HUDEP-2 (cell line): ENCODE measurements around the gene OCA2.
"Not testable (repeated sequence)": the region's sequence is repeated elsewhere in the genome, so short reads cannot be mapped to it uniquely, and the experiment has no call there.

Experiments
- DNase-seq, 76 experiments: peaks; one replicate each; lab custom pipeline; 2025; ENCODE audit not compliant: unreplicated experiment in 76 of 76; lab: John Stamatoyannopoulos, UW

Gene OCA2

DNA sequence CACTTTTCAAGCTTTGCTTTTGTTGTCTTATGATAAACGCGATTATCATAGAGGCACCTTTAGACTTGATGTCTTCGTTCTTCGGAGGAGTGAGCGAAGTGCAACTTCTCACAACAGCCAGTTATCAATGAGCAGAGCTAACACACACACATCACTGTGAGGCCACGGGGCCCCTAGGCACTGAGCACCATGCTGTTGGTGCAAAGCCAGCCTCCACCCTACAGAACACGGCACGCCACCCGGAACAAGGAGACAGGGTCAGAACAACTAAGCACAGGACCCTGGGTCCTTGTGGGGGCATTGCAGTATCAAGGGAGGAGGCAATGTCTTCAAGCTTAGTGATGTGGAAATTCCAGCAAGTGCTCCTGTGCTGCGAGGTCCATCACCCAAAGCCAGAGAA lies 244.5 kb downstream of the OCA2 start:
- DNase-seq, result no peak

DNA sequence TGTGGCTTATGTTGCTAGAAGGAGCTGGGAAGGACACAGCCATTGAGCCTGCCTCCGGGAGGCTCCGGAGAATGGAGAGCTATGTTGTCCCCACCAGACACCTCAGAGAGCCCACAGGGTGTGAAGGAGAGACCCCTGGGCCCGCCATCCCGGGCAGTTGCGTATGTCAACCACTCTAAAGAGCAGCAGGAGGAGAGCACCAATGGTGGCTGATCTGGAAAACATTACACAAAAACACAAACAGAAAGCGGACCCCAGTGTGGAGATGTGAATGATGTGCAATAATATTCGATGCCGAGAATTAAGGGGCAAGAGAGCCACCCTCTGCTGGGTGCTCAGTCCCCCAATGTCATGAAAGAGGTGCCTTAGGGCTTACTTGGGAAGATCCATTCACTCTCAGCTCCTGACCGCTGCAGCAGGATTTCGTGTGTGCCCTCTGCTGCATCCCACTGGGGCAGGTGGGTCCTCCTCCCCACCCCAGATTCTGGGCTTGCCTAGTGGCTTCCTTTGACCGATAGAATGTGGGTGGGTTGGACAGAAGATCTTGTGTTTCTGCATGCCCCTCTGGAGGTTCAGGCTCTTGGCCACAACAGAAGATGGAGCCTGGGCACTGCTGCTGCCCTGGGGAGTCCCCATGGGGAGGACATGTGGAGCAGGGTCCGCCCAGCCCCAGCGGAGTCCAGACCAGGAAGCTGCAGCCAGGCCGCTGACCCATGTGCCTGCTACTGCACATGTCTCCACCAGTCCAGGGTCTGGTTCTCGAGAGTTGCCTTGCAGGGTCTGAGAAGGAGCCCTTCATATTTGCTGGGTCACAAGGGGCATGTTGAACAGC lies 245.3 kb downstream of the OCA2 start:
- DNase-seq, result no peak

DNA sequence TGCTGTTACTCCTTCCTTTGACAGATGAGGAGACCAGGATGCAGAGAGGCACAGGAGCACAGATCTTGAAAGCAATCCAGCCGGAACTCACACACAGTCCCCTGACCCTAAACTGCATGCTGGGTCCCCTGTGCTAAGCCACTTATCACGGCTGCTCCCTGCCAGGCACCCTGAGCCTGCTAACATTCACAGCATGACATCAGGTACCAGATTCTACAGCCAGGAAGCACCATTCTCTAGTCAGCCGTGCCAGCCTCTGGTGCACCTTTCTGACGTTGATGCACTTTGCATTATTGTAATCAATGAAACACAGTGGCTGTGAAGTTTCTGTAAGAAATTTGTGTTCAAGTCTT lies 247.3 kb downstream of the OCA2 start:
- no peak for DNase-seq

DNA sequence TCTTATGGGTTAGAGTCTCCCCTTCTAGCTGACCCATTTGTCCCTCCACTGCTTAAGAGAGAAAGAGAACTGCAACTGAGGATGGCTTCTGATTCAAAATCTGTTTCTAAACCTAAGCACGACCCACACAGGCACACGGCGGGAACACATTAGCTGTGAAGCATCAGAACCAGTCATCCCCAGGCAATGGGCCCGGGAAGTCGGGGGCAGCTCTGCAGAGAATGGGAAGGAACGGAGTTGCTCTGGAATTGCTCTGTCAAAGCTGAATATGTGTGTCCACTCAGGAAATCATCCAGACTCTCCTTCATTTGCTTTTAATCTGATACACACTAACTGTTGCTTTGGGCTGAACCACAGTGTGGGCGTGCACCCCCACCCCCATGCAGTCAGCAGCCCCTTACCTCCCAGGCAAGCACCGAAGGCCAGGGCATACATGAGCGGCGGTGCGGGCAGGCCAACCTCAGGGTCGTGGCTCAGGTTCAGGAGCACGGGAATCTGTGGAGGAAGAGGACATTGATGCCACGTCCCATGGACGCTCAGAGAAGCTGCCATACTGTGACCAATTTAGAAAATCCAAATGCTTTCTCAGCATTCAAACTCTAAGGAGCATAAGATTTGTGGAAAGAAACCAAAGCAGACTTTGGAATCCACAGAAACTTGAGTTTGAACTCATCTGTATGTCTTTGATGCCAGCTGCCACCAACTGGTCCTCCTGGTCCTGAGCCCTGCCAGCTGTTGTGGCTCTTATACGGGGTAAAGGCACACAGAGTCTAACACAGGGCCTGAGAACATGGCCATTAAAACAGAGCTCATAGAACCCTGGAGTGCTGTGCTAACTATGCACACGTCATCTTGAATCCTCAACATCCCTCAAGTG lies 247.9 kb downstream of the OCA2 start:
- no peak for DNase-seq

DNA sequence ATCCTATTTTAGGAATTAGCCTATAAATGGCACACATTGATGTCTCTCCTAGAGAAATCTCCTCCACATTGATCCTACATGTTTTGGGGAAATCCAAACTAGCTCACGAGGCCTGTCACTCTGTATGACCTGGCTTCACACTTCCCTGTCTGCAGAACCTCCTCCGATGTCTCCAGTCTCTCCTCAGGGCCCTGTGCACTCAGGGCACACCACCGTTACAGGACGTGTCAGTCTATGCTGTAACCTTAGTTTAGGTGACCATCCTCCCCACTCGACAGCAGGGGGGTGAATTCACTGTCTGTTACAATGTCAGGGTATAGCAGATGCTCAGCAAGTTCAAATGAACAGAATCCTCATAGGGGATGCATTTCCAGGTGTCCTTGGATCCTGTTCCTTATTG lies 249.1 kb downstream of the OCA2 start:
- no peak for DNase-seq

DNA sequence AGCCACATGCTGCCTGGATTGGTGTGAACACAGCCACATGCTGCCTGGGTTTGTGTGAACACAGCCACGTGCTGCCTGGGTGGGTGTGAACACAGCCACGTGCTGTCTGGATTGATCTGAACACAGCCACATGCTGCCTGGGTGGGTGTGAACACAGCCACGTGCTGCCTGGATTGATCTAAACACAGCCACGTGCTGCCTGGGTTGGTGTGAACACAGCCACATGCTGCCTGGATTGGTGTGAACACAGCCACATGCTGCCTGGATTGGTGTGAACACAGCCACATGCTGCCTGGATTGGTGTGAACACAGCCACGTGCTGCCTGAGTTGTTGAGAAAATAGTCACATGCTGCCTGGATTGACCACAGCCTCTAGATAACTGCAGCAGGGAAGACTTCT lies 250.2 kb downstream of the OCA2 start:
- DNase-seq, result not testable (repeated sequence)

DNA sequence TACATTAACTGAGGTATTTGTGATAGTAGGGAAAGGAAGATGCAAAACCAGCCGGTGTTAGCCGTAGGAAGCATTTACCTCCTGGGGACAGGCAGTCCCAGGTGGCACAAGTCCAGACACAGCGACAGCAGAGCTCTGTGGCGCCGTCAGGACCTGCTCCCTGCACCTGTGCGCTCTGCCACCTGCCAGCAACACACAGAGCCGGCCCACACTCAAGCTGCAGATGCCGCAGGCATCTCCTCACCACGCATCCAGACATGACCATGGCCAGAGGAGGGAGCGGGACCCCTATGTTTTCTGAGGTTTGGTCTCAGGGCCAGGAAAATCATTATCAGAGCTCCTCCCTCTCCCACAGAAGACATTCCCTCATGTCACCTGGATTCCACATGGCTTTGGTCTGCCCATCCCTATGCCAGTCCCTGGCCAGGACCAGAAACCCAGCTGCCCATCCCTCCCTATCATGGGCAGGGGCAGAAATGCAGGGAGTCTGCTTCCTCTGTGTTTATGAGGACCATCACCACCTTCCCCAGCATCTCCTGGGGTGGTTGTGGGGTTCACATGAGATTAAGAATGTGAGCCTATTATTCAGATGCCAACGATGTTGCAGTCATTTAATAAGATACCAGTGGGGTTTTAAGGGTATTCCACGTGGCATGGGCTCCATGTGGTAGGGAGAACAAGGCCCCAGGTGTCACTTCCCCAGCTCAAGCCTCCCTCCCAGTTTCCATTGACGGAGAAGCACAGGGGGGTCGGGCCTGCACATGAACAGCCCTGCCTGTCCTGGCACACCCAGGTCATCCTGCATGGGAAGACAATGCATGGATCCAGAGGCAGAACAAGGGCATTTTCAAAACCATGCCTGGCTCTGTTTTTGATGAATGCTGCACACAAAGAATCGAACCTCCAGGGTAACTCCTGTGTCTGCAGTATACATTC lies 251.1 kb downstream of the OCA2 start:
- no peak for DNase-seq

DNA sequence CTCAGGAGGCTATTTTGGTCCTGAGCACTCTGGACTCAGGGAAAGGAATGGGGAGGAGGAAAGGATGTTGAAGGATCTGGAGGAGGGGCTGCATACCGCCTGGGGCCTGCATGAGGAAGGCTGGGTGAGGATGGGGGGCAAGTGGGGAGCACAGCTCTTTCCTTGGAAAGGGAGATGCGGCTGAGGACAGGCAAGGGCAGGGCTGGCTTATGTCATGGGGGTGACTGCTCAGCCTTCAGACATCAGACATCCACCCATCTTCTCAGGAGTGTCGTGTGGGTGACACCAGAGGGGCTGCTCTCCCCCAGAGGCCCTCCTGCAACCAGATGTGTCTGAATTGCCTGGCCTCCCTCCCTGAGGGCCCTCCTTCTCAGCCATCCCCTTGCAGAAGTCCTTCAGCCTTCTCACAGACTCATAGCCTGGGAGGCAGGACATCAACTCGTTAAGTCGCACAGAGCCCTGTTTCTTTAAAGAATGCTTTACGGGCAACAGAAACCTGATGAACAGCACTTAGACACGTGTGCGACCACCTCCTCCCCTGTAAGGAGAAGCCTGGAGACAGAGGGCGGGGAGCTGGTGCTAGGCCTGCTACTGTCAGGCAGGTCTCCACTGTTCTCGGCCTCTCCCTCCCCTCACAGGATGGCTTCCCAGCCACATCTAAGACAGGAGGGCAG lies 252.3 kb downstream of the OCA2 start:
- no peak for DNase-seq

DNA sequence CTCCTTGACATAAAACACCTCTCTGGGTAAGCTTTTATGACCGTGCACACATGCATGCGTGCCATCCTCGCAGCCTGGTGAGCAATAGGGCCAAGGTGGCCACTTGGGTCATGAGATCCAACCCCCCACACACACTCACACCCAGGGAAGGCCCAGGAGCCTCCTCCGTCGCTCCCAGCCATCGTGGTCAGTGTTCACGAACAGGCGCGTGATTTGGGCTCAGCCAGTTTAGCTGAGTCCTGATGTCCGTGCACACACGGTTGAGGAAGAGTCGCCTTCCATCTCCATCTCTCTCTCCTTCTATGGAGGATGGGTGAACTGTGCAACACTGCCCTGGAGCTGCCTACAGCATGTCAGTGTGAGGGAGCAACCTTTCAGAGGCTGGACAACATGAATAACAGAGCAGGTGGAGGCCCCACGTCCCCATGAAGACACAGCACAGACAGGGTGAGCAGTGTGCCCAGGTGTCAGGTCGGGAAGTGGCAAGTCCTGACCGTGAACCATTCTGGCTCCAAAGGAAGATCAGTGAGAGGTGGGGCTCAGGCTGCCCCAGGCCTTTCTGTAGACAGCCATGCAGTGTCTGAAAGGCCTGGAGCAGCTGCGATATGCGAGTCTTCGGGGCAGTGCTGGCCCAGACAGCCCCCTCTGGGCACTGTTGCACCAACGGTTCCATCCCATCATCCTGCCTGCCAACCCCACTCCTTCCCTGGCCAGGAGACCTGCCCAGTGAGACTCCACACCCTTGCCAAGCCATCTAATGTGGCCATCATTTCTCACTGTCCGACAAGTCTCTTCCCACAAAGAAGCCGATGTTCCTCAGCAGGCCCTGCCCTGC lies 253.4 kb downstream of the OCA2 start:
- no peak for DNase-seq

DNA sequence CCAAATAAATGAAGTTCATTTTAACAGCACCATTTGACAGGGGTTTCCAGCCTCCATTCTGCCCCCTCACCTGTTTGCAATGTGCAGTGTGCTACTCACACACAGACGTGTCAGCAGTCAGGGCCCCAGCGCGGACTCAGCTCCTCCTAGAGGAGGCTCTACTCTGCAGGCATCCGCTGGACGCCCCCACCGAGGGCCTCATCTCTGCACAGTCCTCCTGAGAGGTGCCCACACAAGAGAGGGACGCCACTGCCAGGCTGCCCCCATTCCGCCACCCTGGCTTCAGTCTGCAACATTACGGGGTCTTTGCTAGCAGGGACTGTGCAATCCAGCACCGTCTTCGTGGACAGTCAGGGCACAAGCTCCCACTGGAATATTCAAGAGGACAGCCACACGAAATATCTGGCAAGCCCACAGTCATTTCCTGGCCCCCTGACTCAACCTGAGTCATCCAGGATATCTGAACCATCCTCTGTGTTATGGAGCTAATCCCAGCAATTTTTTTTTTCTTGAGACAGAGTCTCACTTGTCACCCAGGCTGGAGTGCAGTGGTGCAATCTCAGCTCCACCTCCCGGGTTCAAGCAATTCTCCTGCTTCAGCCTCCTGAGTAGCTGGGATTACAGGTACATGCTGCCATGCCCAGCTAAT lies 255.0 kb downstream of the OCA2 start:
- DNase-seq, result no peak

DNA sequence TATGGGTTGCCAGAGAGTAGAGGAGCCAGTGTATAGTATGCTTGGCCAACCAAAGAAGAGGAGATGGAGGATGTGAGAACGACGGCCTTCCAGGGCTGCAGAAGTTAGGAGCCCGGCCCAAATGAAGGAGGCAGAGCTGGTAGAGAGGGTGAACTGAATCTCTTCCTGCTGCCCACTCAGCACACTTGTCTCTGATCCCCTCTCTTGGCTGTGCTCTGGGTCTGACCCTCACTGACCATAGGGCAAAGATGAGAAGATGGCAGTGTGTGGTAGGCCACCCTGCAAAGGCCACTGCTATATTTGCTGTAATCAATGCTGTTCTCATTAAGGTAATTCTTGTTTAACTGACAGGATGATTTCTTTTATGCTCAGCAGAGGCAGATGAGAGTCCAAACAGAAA lies 256.0 kb downstream of the OCA2 start:
- no peak for DNase-seq

DNA sequence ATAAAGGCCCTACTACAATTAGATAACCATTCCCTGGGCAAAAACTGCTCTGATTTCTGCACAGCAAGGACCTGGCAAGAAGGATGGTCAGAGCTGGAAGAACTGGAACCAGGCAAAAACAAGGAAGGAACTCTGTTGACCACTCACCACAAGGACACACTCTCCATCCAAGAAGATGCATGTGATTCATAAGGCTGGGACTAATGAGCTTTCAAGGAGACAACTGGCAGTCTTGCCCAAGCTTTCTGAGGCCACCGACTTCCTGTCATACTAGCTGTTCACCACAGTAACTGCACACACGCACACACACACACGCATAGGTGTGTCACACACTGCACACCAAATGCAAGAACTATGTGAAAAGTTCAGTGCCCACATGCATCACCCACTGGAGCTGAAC lies 256.6 kb downstream of the OCA2 start:
- DNase-seq, result no peak

DNA sequence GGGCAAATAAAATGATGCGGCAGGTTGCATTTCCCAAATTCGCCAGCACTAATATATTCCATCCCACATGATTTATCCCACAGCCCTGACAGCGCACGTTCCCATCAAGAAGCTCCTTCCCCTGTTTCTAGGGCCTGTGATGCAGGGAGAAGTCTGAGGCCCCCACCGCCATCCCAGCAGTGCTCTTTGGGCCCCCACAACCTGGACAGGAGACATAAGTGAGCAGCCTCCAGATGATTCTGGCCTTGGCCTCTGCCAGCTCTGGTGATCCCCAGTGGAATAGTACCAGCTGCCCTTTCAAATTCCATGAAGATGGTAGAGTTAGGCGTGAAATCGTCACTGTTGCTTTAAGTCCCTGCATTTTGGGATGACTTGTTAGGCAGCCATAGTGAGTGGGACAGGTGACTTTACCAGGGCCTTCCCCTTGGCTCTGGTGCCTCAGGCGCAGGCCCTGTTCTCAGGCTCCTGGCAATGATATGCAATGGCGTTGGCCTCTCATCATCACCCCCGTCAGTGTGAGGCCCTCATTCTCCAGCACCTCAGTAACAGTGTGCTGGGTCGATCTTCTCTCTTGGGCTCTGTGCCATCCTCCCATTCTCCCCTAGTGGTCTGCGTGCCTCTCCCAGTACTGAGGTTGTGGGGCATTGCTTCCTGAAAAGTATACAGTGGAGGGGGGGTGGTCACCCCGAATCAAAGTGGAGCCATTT lies 263.7 kb downstream of the OCA2 start:
- no peak for DNase-seq

DNA sequence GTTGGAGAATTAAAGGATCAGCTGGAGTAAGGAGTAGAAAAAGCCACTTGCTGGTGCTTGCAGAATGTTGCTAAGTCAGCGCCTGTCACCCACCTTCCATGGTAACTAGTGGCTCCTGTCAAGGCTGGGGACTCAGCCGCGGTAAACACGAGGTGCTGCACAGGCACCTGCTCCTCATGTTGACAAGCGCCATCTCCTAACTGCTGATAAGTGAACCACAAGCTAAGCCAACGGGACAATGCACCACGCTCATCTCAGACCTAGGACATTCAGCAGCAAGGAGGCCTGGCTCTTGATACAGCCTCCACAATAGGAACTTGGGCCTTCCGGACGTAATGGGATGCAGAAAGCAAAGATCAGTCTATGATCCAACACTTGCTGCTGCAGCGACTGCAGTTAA lies 264.4 kb downstream of the OCA2 start:
- no peak for DNase-seq

DNA sequence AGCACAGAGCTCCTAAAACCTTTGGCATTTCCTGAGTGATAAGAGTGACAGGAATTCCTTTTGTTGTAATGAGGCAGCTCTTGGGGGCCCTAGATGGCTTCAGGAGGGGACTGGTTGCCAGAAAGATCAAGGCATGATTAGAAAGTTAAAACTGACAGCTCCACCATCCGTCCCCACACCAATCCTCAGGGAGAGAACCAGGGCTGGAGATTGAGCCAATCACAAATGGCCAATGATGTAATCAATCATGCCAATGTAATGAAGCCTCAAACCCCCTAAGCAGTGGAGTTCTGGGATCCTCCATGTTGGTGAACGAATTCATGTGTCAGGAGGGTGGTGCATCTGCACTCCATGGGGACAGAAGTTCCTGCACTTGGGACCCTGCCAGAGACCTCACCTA lies 265.1 kb downstream of the OCA2 start:
- DNase-seq, result no peak

DNA sequence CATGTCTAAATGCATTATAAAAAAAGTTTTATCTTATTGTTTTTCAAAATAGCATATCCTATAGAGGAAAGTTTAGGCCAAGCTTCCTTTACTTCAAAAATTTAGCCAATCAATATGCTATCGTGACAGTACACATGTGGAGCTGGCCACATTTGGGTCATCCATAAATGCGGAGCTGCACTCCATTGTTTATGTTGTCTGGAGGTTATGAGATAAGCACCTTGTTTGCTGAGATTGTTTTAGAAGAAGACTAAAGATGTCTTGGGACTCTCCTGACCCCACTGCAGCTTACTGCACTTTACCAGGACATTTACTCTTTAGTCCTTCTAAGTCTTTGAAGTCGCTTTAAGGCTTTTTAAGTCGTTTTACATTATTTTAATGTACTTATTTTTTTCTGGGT lies 265.9 kb downstream of the OCA2 start:
- no peak for DNase-seq

DNA sequence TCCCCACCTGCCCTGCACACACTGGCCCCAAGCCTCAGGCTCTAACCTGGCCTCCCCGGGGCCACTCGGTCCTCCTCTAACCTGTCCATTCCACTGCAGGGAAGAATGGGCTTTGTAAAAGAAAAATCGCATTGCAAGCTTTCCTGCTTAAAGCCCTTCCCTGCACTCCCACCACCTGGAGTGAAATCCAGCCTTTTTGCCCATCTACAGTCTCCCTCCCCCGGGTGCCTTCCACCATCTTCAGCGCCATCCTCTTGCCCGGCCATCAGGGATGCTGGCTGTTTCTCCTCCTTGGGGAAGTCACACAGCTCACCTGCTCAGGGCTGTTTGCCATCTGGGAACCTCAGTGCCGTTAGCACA lies 266.9 kb downstream of the OCA2 start:
- no peak for DNase-seq

DNA sequence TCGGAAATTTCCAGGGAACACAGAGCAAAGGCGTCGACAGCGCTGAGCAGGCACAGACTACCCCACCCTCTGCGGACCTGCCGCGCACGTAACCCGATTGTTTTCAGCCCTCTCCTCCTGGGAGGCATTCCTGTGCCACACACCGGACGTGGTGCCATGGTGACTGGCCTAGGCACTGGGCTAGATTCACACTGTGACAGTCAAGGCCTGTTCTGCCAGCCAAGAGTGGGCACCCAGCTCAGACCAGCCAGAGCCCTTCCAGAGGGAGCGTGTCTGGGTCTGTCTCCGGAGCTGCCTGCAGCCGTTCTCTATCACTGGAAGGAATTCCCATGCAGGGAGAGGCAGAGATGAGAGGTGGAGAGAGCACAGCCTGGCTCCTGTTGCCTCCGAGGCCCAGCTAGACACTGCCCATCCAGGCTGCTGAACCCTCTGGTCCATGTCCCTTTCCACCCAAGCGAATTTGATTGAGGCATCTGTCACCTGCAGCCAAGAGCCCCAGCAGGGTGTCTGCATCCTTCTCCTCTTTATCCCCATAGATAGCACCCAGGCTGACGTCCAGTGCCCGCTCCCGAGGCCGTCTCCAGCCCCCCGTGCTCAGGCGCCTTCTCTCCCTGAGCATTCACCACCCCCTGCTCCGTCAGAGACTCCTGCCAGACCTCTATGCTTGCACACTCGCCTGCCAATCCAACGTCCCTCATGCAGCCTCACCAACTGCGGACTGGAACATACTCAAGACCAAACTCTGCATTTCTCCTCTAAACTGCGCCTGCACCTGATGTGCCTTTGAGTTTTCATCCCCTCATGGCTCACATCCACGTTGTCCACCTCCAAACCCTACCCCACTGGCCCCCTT lies 267.5 kb downstream of the OCA2 start:
- DNase-seq, result no peak
